GM12801 (cell line): ENCODE results near the gene ADCY9.

ENCODE experiments used
- TF ChIP-seq, protein P1 (sequence below): IDR thresholded peaks from one replicate; pipeline ENCODE4 v1.5.1; 2011; ENCODE audit warnings: control low read depth; ENCODE audit not compliant: insufficient read length; ENCODE audit errors: extremely low read depth

ADCY9 gene

DNA sequence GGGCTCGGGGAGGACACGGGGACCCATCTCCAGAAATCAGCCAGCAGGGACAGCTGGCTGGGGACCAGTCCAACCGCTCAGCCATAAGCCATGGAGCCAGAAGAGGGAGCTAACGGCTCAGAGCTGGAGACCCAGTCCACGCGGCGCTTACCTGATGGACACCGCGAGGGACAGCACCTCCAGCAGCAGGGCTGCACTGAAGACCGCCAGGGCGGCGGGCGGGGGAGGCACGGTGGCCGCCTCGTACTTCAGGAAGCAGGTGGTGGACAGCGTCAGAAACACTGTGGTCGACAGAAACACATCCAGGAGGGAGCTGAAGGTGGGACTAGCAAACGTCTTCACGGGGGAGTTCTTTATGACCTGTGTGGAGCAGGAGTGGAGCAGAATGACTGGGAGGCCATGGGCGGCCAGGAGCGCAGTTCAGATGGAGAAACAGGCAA lies 133.1 kb downstream of the ADCY9 start:
- TF ChIP-seq, protein P1, sequence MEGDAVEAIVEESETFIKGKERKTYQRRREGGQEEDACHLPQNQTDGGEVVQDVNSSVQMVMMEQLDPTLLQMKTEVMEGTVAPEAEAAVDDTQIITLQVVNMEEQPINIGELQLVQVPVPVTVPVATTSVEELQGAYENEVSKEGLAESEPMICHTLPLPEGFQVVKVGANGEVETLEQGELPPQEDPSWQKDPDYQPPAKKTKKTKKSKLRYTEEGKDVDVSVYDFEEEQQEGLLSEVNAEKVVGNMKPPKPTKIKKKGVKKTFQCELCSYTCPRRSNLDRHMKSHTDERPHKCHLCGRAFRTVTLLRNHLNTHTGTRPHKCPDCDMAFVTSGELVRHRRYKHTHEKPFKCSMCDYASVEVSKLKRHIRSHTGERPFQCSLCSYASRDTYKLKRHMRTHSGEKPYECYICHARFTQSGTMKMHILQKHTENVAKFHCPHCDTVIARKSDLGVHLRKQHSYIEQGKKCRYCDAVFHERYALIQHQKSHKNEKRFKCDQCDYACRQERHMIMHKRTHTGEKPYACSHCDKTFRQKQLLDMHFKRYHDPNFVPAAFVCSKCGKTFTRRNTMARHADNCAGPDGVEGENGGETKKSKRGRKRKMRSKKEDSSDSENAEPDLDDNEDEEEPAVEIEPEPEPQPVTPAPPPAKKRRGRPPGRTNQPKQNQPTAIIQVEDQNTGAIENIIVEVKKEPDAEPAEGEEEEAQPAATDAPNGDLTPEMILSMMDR = no peak

DNA sequence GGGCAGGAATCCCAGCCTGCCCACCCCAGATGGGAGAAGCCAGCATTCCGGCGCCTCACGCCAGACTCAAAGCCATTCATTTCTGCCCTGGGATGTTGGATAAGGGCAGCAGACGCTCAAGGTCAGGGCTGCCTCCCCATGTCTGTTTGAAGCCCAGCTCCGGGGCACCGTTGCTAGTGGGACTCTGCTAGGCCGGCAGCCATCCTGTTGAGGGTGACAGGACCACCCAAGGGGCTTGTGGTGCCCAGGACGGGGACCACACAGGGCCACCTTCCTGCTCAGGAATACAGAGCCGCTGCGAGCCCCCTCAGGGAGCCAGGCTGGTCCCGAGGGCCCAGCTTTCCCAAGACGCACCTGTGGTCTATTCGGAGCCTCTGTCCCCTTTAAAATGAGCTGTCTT lies 134.0 kb downstream of the ADCY9 start:
- TF ChIP-seq, protein P1 = no peak

DNA sequence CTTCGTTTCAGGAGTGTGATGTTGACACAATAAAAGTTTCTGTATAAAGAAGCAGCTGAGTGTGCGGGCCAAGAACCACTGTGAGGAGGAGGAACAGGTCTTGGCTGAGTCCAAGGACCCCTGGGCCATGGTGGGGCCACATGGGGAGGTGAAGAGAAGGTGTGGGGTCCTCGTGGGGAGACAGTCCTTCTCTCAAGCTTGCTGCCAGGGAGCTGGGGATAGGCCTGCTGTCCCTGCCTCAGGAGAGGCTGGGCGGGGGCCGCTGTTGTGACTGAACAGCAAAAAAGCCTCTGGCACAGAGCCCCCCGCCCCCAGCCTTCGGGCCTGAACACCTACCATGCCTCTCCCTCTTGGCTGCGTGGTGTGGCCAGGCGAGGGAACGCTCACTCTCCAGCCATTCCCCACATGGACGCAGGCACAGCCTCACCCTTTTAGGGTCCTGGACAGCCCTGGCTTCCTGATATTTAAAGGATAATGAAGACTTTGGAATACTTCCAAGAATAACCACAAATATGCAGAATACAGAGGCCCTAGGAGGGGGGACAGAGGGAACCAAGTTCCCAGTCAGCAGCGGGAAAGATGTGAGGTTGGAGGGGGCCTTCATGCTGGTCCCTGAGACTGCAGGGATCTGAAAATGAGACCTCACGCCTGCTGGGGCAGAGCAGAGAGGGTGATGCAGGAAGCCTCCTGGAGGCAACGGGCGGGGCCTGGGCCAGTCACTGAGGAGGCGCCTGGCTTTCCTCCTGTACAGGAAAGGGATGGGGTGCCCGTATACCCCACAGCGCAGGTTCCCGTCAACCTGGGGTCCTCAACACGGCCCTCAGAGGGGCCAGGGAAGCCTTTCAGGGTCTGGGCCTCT lies 135.8 kb downstream of the ADCY9 start:
- TF ChIP-seq, protein P1 = no peak

DNA sequence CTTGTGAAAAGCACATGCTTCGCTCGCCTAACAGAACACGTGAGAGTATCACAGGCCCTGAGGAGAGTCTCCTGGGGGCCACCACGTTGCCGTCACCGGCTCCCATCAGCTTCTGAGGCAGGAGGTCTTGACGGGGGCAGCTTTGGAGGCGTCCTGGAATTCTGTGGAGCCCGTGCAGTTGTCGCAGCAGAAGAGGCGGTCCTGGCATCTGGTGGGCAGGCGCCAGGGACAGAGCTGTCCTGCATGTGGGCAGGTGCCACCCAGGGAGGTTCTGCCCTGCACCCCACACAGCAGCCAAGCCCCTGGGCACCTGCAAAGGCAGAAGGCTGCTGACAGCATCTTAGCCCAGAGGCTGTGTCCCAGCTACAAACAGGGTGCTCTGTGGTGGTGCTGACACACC lies 136.7 kb downstream of the ADCY9 start:
- TF ChIP-seq, protein P1 = no peak

DNA sequence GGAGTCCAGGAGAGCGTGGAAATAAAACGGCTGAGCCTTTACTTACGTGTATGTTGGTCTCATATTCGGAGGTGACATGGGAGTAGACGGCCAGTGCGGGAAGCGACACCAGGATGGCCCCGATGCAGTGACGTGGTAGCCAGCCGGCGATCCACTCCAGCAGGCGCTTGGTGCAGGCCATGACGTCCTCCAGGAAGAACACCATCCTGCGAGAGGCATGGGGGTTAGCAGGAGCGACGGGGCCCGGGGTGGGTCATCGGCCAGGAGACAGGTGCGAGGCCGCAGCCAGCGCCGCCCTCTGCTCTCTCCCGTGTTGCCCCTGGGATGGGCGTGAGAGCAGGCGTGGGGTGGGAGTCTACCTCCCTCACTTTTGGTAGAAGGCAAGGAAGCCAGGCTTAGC lies 137.2 kb downstream of the ADCY9 start:
- TF ChIP-seq, protein P1 = no peak

DNA sequence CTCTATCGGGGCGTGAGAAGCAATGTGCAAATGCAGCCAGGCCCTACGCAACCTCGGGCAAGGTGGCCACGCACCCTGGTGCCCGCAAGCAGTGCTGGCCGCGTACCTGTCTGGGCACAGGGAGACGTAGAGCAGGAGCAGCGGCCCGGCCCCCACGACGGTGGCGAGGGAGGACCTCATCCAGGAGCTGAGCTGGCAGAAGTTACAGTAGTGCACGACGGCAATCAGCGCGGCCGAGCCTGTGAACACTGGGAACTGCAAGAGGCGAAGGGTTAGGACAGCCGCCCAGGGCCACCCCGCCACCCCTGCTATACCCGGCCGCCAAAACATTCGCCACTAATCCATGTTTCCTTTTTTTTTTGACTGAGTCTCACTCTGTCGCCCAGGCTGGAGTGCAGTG lies 138.9 kb downstream of the ADCY9 start:
- TF ChIP-seq, protein P1 = no peak

DNA sequence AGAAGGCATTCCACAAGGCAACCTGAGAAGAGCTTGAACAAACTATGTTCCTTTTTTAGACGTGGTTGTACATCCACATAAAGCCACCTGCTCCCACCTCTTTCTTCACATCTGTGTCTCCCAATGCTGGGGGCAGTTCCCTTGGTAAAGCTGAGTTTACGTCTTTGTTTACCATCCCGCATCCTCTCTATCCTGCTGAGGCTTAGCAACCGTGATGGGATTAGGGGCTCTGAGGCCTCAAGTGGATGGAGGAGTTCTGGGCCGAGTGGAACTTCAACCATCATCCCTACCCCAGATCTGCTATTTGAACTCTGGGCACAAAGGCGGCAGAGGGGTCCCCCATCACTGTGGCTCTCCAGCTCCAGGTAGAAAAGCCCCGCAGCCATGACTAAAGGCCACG lies 141.5 kb downstream of the ADCY9 start:
- TF ChIP-seq, protein P1 = no peak
